ENCODE results near the gene TIGD7.

DNA sequence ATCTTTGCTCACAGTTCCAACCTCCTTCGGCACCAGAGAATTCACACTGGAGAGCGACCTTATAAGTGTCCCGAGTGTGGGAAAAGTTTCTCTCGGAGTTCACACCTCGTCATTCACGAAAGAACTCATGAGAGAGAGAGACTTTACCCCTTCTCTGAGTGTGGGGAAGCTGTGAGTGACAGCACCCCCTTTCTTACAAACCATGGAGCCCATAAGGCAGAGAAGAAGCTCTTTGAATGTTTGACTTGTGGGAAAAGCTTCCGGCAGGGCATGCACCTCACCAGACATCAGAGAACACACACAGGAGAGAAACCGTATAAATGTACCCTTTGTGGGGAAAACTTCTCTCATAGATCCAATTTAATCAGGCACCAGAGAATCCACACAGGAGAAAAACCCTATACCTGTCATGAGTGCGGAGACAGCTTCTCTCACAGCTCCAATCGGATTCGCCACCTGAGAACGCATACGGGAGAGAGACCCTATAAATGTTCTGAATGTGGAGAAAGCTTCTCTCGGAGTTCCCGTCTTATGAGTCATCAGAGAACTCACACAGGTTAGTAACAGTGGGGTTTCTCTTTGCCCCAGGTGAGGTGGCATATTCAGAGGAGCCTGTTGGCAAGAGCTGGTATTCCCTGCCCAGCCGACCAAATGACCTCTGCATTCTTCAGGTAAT lies 15.1 kb downstream of the TIGD7 start:
- TF ChIP-seq POLR2A (IDR thresholded peaks at IDR 0.05; ENCODE audit: control extremely low read depth in 1 of 2, low read depth in 2 of 2, low read length in 2 of 2) = no peak
- TF ChIP-seq EZH2 (IDR thresholded peaks at IDR 0.05; ENCODE audit: low read depth, low read length, severe bottlenecking) = no peak
- TF ChIP-seq, protein P1, sequence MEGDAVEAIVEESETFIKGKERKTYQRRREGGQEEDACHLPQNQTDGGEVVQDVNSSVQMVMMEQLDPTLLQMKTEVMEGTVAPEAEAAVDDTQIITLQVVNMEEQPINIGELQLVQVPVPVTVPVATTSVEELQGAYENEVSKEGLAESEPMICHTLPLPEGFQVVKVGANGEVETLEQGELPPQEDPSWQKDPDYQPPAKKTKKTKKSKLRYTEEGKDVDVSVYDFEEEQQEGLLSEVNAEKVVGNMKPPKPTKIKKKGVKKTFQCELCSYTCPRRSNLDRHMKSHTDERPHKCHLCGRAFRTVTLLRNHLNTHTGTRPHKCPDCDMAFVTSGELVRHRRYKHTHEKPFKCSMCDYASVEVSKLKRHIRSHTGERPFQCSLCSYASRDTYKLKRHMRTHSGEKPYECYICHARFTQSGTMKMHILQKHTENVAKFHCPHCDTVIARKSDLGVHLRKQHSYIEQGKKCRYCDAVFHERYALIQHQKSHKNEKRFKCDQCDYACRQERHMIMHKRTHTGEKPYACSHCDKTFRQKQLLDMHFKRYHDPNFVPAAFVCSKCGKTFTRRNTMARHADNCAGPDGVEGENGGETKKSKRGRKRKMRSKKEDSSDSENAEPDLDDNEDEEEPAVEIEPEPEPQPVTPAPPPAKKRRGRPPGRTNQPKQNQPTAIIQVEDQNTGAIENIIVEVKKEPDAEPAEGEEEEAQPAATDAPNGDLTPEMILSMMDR (IDR thresholded peaks at IDR 0.05; ENCODE audit: control extremely low read depth in 1 of 3, insufficient read depth in 1 of 3, low read depth in 1 of 3, low read length in 3 of 3) = no peak
- TF ChIP-seq CTBP2 (IDR thresholded peaks at IDR 0.05; ENCODE audit: borderline replicate concordance, insufficient read depth, insufficient read length, low read length) = no peak
- TF ChIP-seq SRF (IDR thresholded peaks at IDR 0.05; ENCODE audit: low read depth, low read length) = no peak
- TF ChIP-seq RFX5 (IDR thresholded peaks at IDR 0.05; ENCODE audit: borderline replicate concordance, low read depth, low read length) = no peak
- no peak for TF ChIP-seq TAF1 (IDR thresholded peaks at IDR 0.05; ENCODE audit: low read depth, low read length)
- TF ChIP-seq EP300 (IDR thresholded peaks at IDR 0.05; ENCODE audit: borderline replicate concordance in 1 of 2, low read depth in 2 of 2, low read length in 2 of 2) = no peak
